ENCODE results near the gene OR14A16.

Gene OR14A16

DNA sequence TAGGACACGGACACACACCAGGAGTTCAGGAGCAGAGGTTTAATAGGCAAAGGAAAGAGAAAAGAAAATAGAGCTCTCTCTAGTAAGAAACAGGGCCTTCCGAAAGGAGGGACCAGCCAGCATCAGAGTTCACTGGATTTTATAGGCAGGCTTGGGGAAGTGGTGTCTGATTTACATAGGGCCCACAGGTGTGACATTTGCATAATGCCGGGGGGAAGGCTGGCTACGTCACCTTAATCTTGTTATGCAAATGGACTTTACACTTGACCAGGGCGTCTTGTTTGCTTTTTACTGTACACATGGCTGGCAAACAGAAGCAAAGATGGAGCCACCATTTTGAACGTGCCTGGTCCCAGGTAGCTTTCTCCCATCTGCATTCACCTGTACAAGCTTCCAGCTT, at the start of gene OR14A16:
Gene OR14A16 (minus strand): TSS at position 97 of the 400 bp plus-strand sequence. CDS start 8,390 bp downstream, outside the sequence.
- no peaks in the 10 kb centered on the region for H3K9me3 ChIP-seq (ENCODE audit: severe bottlenecking)
- H3K27ac ChIP-seq, result no peak within 1 kb of the TSS
- no peaks in the 10 kb centered on the region for H3K27me3 ChIP-seq (ENCODE audit: insufficient read depth, low read depth, severe bottlenecking)
- DNase-seq, result no peak
- H3K36me3 ChIP-seq, result no peaks in the 10 kb centered on the region
- TF ChIP-seq, protein P1, sequence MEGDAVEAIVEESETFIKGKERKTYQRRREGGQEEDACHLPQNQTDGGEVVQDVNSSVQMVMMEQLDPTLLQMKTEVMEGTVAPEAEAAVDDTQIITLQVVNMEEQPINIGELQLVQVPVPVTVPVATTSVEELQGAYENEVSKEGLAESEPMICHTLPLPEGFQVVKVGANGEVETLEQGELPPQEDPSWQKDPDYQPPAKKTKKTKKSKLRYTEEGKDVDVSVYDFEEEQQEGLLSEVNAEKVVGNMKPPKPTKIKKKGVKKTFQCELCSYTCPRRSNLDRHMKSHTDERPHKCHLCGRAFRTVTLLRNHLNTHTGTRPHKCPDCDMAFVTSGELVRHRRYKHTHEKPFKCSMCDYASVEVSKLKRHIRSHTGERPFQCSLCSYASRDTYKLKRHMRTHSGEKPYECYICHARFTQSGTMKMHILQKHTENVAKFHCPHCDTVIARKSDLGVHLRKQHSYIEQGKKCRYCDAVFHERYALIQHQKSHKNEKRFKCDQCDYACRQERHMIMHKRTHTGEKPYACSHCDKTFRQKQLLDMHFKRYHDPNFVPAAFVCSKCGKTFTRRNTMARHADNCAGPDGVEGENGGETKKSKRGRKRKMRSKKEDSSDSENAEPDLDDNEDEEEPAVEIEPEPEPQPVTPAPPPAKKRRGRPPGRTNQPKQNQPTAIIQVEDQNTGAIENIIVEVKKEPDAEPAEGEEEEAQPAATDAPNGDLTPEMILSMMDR (IDR thresholded peaks at IDR 0.05; ENCODE audit: low read depth, low read length), result no peak
- H3K4me3 ChIP-seq (ENCODE audit: low read depth, low read length), result no peak within 1 kb of the TSS

GRCh38 chr1:247865416-247865815, 41.5 kb upstream of the OR14A16 start:
- H3K4me3 ChIP-seq (ENCODE audit: low read depth, low read length), result no peak overlapping the region
- H3K27me3 ChIP-seq (ENCODE audit: insufficient read depth, low read depth, severe bottlenecking), result peaks cover 4% of the 10 kb centered on the region
- TF ChIP-seq, protein P1 (IDR thresholded peaks at IDR 0.05; ENCODE audit: low read depth, low read length), result no peak
- peaks cover 3% of the 10 kb centered on the region for H3K36me3 ChIP-seq
- no peaks in the 10 kb centered on the region for H3K9me3 ChIP-seq (ENCODE audit: severe bottlenecking)
- DNase-seq, result peak; percentile 79
- H3K27ac ChIP-seq, result no peak overlapping the region

- DNase-seq, result no peak
- H3K9me3 ChIP-seq (ENCODE audit: severe bottlenecking), result no peaks in the 10 kb centered on the region
- peaks cover 3% of the 10 kb centered on the region for H3K36me3 ChIP-seq
- no peak overlapping the region for H3K27ac ChIP-seq
- peaks cover 4% of the 10 kb centered on the region for H3K27me3 ChIP-seq (ENCODE audit: insufficient read depth, low read depth, severe bottlenecking)
- TF ChIP-seq, protein P1 (IDR thresholded peaks at IDR 0.05; ENCODE audit: low read depth, low read length), result no peak
- H3K4me3 ChIP-seq (ENCODE audit: low read depth, low read length), result no peak overlapping the region
These were observed 40.7 kb upstream of the OR14A16 start for GRCh38 chr1:247864644-247865043.

- Histone ChIP-seq H3K4me3 (ENCODE audit: low read depth, low read length) (no peak overlapping the region), H3K27ac (no peak overlapping the region), H3K36me3 (no peaks in the 10 kb centered on the region), H3K9me3 (ENCODE audit: severe bottlenecking) (no peaks in the 10 kb centered on the region), H3K27me3 (ENCODE audit: insufficient read depth, low read depth, severe bottlenecking) (peaks cover 9% of the 10 kb centered on the region)
- TF ChIP-seq, protein P1 (IDR thresholded peaks at IDR 0.05; ENCODE audit: low read depth, low read length), result no peak
- no peak for DNase-seq
These were observed 38.8 kb upstream of the OR14A16 start for GRCh38 chr1:247862756-247863155.

DNA sequence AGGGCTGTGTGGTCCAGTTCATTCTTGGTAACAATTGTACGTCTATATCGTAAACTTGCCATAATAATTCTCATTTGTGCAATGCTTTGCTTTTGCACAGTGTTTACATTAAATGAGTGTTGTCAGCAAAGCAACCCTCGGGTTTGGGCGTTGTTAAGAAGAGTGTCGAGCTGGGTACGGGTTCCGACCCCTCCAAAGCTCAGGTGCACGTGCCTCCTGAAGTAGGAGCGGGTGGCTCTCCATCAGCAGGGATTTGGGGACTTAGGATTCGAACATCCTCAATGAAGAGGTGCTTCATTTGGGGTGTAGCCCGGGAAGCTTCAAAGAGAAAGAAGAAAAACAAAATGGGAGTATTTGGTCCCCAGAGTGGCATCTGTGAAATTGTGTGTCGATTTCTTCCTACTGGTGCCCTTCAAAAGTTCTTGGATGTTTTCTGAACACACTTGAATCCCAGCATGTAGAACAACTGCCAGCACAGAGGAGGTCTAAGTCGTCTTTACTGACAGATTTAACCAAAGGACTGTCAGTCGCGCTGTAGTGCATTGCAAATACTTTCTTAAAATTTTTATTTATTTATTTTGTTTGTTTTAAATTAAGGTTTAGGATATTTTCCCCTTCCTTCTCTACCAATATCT, 34.2 kb upstream of the OR14A16 start:
- Histone ChIP-seq H3K27me3 (ENCODE audit: insufficient read depth, low read depth, severe bottlenecking) (peaks cover 6% of the 10 kb centered on the region), H3K9me3 (ENCODE audit: severe bottlenecking) (no peaks in the 10 kb centered on the region), H3K27ac (no peak overlapping the region), H3K4me3 (ENCODE audit: low read depth, low read length) (peak overlapping the region; percentile 51), H3K36me3 (no peaks in the 10 kb centered on the region)
- no peak for DNase-seq
- TF ChIP-seq, protein P1 (IDR thresholded peaks at IDR 0.05; ENCODE audit: low read depth, low read length), result no peak

Measured in WERI-Rb-1 (cell line).